Esophagus muscularis mucosa (tissue), 4 donors: ENCODE measurements around the gene ARV1. TPM values are rescaled to one million over a fixed set of nuclear protein-coding genes. Genes with fewer than 3 reads are reported as not detected.

Source experiments
- DNase-seq: peaks from one replicate; pipeline ENCODE4 v3.0.0-alpha.2; 2017; ENCODE audit errors: extremely low spot score
- H3K27ac ChIP-seq, 4 donors: fragments of 200-600 bp; sonication (generic); replicated peaks in 1 of 4; 1 replicate in 3 of 4; 2 replicates in 1 of 4; pipeline ENCODE4 v1.5.1; 2016 to 2019; ENCODE audit warnings: mild to moderate bottlenecking in 1 of 4
- H3K27me3 ChIP-seq, 4 donors: fragments of 200-600 bp; sonication (generic); one replicate each; pipeline versions ENCODE4 v1.5.1 to v1.6.0; 2016 to 2019
- H3K36me3 ChIP-seq, 4 donors: fragments of 200-600 bp; sonication (generic); one replicate each; pipeline ENCODE4 v1.5.1; 2016 to 2019
- H3K4me1 ChIP-seq, 4 donors: fragments of 200-600 bp; sonication (generic); one replicate each; pipeline ENCODE4 v1.5.1; 2016 to 2019
- H3K4me3 ChIP-seq, 4 donors: fragments of 200-600 bp; sonication (generic); 1 replicate in 2 of 4; 2 replicates in 2 of 4; pipeline ENCODE4 v1.5.1; 2016 to 2019; ENCODE audit warnings: mild to moderate bottlenecking in 4 of 4, moderate library complexity in 1 of 4
- H3K9me3 ChIP-seq, 4 donors: fragments of 200-600 bp; sonication (generic); 1 replicate in 3 of 4; 2 replicates in 1 of 4; pipeline ENCODE4 v1.5.1; 2016 to 2019
- CTCF ChIP-seq, 3 experiments: fragments of 200-600 bp in 2 of 3; fragments of 450-650 bp in 1 of 3; sonication (generic) in 2 of 3; IDR thresholded peaks; one replicate each; pipeline ENCODE4 v1.5.1; 2017 to 2019; ENCODE audit warnings: antibody characterized with exemption in 3 of 3, mild to moderate bottlenecking in 2 of 3, moderate library complexity in 1 of 3
- EP300 ChIP-seq: sonication (generic); formaldehyde crosslinking; IDR thresholded peaks from one replicate; pipeline ENCODE4 v1.6.1; 2017; ENCODE audit warnings: antibody characterized with exemption
- POLR2A ChIP-seq: fragments of 450-650 bp; IDR thresholded peaks from one replicate; pipeline ENCODE4 v1.6.1; 2017; ENCODE audit warnings: antibody characterized with exemption, moderate library complexity, mild to moderate bottlenecking, low read depth
- POLR2AphosphoS5 ChIP-seq, 2 donors: sonication (generic); formaldehyde crosslinking; IDR thresholded peaks; one replicate each; pipeline ENCODE4 v1.6.1; 2017; ENCODE audit warnings: antibody characterized with exemption in 2 of 2
- WGBS: methylation state at CpG from one replicate; pipeline ENCODE4 v1.1.5; 2018; 5-methylcytosine and 5-hydroxymethylcytosine counted together
- intact Hi-C: fragments of 100-400 bp; cut with DNase I; formaldehyde crosslinking; loops from one replicate; pipeline ENCODE4 v1.15.1; 2023
- total RNA-seq, 4 donors: library from RNA; depleted of rRNA; stranded (reverse); fragments of >200 nt; gene quantifications; one replicate each; pipeline versions ENCODE4 v1.1.0 to v1.2.1, GENCODE V29; 2016

Gene ARV1
- total RNA-seq: 10 to 100 TPM; 14.9 to 21.6 (median 18.8) TPM

- DNase-seq: peak; percentile 99
- TF ChIP-seq CTCF (IDR thresholded peaks at IDR 0.05) (peak in 1 of 3 experiments; percentile 24), EP300 (no peak), POLR2A (peak; percentile 29), POLR2AphosphoS5 (IDR thresholded peaks at IDR 0.05) (peak; percentile 88 to 89)
- H3K27ac ChIP-seq: peak within 1 kb of the TSS; percentile 70 to 83 (median 77)
- peaks cover 19 to 33% (median 26%) of the 10 kb centered on the region in 4 donors for H3K4me1 ChIP-seq
- no peaks in the 10 kb centered on the region for H3K9me3 ChIP-seq
- H3K36me3 ChIP-seq: peaks cover 0 to 26% (median 12%) of the 10 kb centered on the region in 4 donors
- no peaks in the 10 kb centered on the region for H3K27me3 ChIP-seq
- H3K4me3 ChIP-seq: peak within 1 kb of the TSS; percentile 88 to 98 (median 91)
- intact Hi-C loops: loop anchor here (5.0 kb wide), 1 partner anchor 181 kb away; no protein-coding TSS in a partner anchor
- WGBS: 1% methylated on average over 16 of the region's 79 CpGs
Observed at GRCh38 chr1:230978491-230979388, at the start of gene ARV1, which contains the start of gene TTC13. TSS of gene ARV1 (plus strand) at chr1:230979094. CDS start at chr1:230979106, 12 bp downstream. TSS of gene TTC13 (minus strand) at chr1:230978861. CDS start at chr1:230978830, 31 bp downstream.

DNA sequence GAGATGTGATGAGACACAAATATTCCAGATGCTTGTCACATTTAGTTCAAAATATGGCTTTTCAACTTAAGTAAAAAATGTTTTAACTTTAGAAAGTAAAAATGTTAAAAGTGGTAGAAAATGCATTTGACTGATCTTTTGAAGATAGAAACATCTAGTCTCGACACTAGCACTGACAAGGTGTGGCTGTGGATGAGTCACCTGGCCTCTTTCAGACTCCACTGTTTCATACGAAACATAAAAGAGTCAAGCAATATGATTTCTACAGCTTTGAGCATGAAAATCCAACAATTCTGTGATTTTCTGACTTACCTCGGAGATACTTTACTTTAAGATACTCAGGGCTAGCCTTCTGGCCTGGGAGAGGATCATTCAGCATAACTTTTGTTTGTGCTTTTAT, 47.9 kb upstream of the ARV1 start:
- H3K27me3 ChIP-seq: no peaks in the 10 kb centered on the region
- WGBS: 87% methylated on average over 3 of the region's 3 CpGs
- intact Hi-C loops: no loop called here
- no peak overlapping the region for H3K4me3 ChIP-seq
- DNase-seq: no peak
- peaks cover 4 to 82% (median 27%) of the 10 kb centered on the region in 4 donors for H3K36me3 ChIP-seq
- no peak for TF ChIP-seq CTCF (IDR thresholded peaks at IDR 0.05)
- no peak for TF ChIP-seq POLR2AphosphoS5 (IDR thresholded peaks at IDR 0.05)
- TF ChIP-seq POLR2A: no peak
- TF ChIP-seq EP300: no peak
- no peaks in the 10 kb centered on the region for H3K4me1 ChIP-seq
- H3K9me3 ChIP-seq: no peaks in the 10 kb centered on the region
- no peak overlapping the region for H3K27ac ChIP-seq

DNA sequence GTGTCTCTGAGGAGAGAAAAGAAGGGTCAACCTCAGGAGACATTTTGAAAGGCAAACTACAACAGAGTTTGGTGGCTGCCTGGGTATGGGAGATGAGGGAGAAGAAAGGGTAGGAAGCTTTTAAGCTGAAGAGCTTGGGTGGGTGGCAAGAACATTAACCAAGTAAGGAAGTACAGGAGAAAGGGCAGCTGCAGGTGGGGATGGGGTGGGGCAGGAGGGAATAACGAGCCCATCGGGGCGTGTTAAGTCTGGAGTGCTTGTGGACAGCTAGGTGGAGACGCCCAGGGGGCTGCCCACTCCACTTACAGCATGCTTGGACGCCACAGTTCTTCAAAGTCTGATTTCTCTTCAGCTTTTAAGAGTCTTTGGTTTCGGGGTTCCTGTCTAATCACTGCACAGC, 43.0 kb upstream of the ARV1 start:
- Histone ChIP-seq H3K4me1 (peaks cover 0 to 8% (median 4%) of the 10 kb centered on the region in 4 donors), H3K27me3 (no peaks in the 10 kb centered on the region), H3K27ac (no peak overlapping the region), H3K36me3 (peaks cover 0 to 44% (median 12%) of the 10 kb centered on the region in 4 donors), H3K4me3 (no peak overlapping the region), H3K9me3 (no peaks in the 10 kb centered on the region)
- WGBS: 98% methylated on average over 6 of the region's 6 CpGs
- DNase-seq: no peak
- TF ChIP-seq EP300 (no peak), CTCF (IDR thresholded peaks at IDR 0.05) (no peak), POLR2A (no peak), POLR2AphosphoS5 (IDR thresholded peaks at IDR 0.05) (no peak)
- intact Hi-C loops: no loop called here

- no peak for TF ChIP-seq POLR2A
- no peak for TF ChIP-seq POLR2AphosphoS5 (IDR thresholded peaks at IDR 0.05)
- TF ChIP-seq CTCF (IDR thresholded peaks at IDR 0.05): no peak
- TF ChIP-seq EP300: no peak
- no peaks in the 10 kb centered on the region for H3K9me3 ChIP-seq
- no peak for DNase-seq
- H3K4me1 ChIP-seq: peaks cover 0 to 8% (median 4%) of the 10 kb centered on the region in 4 donors
- peaks cover 0 to 38% (median 10%) of the 10 kb centered on the region in 4 donors for H3K36me3 ChIP-seq
- no peaks in the 10 kb centered on the region for H3K27me3 ChIP-seq
- WGBS: 95% methylated on average over 5 of the region's 5 CpGs
- intact Hi-C loops: no loop called here
- no peak overlapping the region for H3K4me3 ChIP-seq
- H3K27ac ChIP-seq: no peak overlapping the region
Observed at GRCh38 chr1:230936475-230936874, 42.4 kb upstream of the ARV1 start.
